ENCODE measurements around the gene MAP2K5. TPM values are rescaled to one million over a fixed set of nuclear protein-coding genes. Genes with fewer than 3 reads are reported as not detected.

Gene MAP2K5
- total and polyA plus RNA-seq, 2 experiments from 2014 or later: 12.4 to 13.7 TPM

GRCh38 chr15:67512140-67512539, 30.4 kb upstream of the MAP2K5 start:
- DNase-seq (ENCODE audit: low spot score): no peak

GRCh38 chr15:67512933-67513714, 29.4 kb upstream of the MAP2K5 start:
- TF ChIP-seq EZH2phosphoT487 (IDR thresholded peaks at IDR 0.05; ENCODE audit: low read depth, severe bottlenecking, unreplicated experiment) (no peak), CTCF (IDR thresholded peaks at IDR 0.05; ENCODE audit: poor library complexity) (no peak), EZH2 (IDR thresholded peaks at IDR 0.05; ENCODE audit: borderline replicate concordance) (no peak)
- Histone ChIP-seq H3K79me2 (no peaks in the 10 kb centered on the region), H3K27ac (no peak overlapping the region), H3K4me3 (no peak overlapping the region), H3K36me3 (replicated peaks; ENCODE audit: insufficient read depth, low read depth) (no peaks in the 10 kb centered on the region), H2AFZ (no peak overlapping the region), H3K9me2 (replicated peaks; ENCODE audit: insufficient read depth) (no peaks in the 10 kb centered on the region), H3K9me3 (ENCODE audit: low read depth) (no peaks in the 10 kb centered on the region), H3K4me2 (no peak overlapping the region), H4K20me1 (ENCODE audit: insufficient read depth, poor library complexity, severe bottlenecking) (no peaks in the 10 kb centered on the region), H3K27me3 (no peaks in the 10 kb centered on the region), H3K4me1 (ENCODE audit: insufficient read depth) (no peaks in the 10 kb centered on the region)
- DNase-seq (ENCODE audit: low spot score): no peak
- WGBS (ENCODE audit: low lambda C conversion rate, missing lambda C conversion rate): 84% methylated on average over 9 of the region's 9 CpGs

More at GRCh38 chr15:67512140-67512539, 30.4 kb upstream of the MAP2K5 start:
- H3K9me2 ChIP-seq (replicated peaks; ENCODE audit: insufficient read depth): no peaks in the 10 kb centered on the region
- no peaks in the 10 kb centered on the region for H3K4me1 ChIP-seq (ENCODE audit: insufficient read depth)
- no peaks in the 10 kb centered on the region for H4K20me1 ChIP-seq (ENCODE audit: insufficient read depth, poor library complexity, severe bottlenecking)
- no peak overlapping the region for H3K27ac ChIP-seq
- TF ChIP-seq EZH2phosphoT487 (IDR thresholded peaks at IDR 0.05; ENCODE audit: low read depth, severe bottlenecking, unreplicated experiment) (no peak), CTCF (IDR thresholded peaks at IDR 0.05; ENCODE audit: poor library complexity) (no peak)
- 32% methylated on average over 3 of the region's 3 CpGs for WGBS (ENCODE audit: low lambda C conversion rate, missing lambda C conversion rate)
- no peaks in the 10 kb centered on the region for H3K79me2 ChIP-seq
- H3K4me3 ChIP-seq: no peak overlapping the region
- no peak overlapping the region for H2AFZ ChIP-seq
- H3K9me3 ChIP-seq (ENCODE audit: low read depth): no peaks in the 10 kb centered on the region
- H3K27me3 ChIP-seq: no peaks in the 10 kb centered on the region
- no peaks in the 10 kb centered on the region for H3K36me3 ChIP-seq (replicated peaks; ENCODE audit: insufficient read depth, low read depth)
- no peak overlapping the region for H3K4me2 ChIP-seq

- H3K36me3 ChIP-seq (replicated peaks; ENCODE audit: insufficient read depth, low read depth): no peaks in the 10 kb centered on the region
- no peak overlapping the region for H3K4me3 ChIP-seq
- no peaks in the 10 kb centered on the region for H3K79me2 ChIP-seq
- no peak overlapping the region for H2AFZ ChIP-seq
- no peaks in the 10 kb centered on the region for H4K20me1 ChIP-seq (ENCODE audit: insufficient read depth, poor library complexity, severe bottlenecking)
- H3K4me1 ChIP-seq (ENCODE audit: insufficient read depth): no peaks in the 10 kb centered on the region
- DNase-seq (ENCODE audit: low spot score): no peak
- no peak overlapping the region for H3K4me2 ChIP-seq
- H3K27me3 ChIP-seq: no peaks in the 10 kb centered on the region
- H3K27ac ChIP-seq: no peak overlapping the region
- 94% methylated on average over 3 of the region's 3 CpGs for WGBS (ENCODE audit: low lambda C conversion rate, missing lambda C conversion rate)
- no peaks in the 10 kb centered on the region for H3K9me3 ChIP-seq (ENCODE audit: low read depth)
- H3K9me2 ChIP-seq (replicated peaks; ENCODE audit: insufficient read depth): no peaks in the 10 kb centered on the region
- TF ChIP-seq EZH2 (IDR thresholded peaks at IDR 0.05; ENCODE audit: borderline replicate concordance): no peak
- TF ChIP-seq EZH2phosphoT487 (IDR thresholded peaks at IDR 0.05; ENCODE audit: low read depth, severe bottlenecking, unreplicated experiment): no peak
- TF ChIP-seq CTCF (IDR thresholded peaks at IDR 0.05; ENCODE audit: poor library complexity): no peak
Measured at GRCh38 chr15:67515090-67515489, 27.4 kb upstream of the MAP2K5 start.
